ENCODE results near the gene C6orf89.

GRCh38 chr6:36867471-36868224 is 18.1 kb upstream of the C6orf89 start:
- TF ChIP-seq EZH2 (IDR thresholded peaks at IDR 0.05) (no peak), POLR2AphosphoS5 (IDR thresholded peaks at IDR 0.05; ENCODE audit: borderline replicate concordance, low read depth, low read length) (no peak), FOXP2 (optimal IDR thresholded peaks at IDR 0.05; ENCODE audit: control extremely low read depth, extremely low read length, insufficient read depth) (no peak)

All from SK-N-MC (cell line).